HG02884 (cell line): Measurements from ENCODE around the gene GDF15.
"Not testable (repeated sequence)": the region's sequence is repeated elsewhere in the genome, so short reads cannot be mapped to it uniquely, and the experiment has no call there.

Experiments
- ATAC-seq: cut with Tn5 transposase; IDR thresholded peaks from one replicate; pipeline ENCODE4 v1.9.1; 2021; ENCODE audit warnings: mild to moderate bottlenecking, moderate library complexity; ENCODE audit not compliant: unreplicated experiment

GDF15 gene

DNA sequence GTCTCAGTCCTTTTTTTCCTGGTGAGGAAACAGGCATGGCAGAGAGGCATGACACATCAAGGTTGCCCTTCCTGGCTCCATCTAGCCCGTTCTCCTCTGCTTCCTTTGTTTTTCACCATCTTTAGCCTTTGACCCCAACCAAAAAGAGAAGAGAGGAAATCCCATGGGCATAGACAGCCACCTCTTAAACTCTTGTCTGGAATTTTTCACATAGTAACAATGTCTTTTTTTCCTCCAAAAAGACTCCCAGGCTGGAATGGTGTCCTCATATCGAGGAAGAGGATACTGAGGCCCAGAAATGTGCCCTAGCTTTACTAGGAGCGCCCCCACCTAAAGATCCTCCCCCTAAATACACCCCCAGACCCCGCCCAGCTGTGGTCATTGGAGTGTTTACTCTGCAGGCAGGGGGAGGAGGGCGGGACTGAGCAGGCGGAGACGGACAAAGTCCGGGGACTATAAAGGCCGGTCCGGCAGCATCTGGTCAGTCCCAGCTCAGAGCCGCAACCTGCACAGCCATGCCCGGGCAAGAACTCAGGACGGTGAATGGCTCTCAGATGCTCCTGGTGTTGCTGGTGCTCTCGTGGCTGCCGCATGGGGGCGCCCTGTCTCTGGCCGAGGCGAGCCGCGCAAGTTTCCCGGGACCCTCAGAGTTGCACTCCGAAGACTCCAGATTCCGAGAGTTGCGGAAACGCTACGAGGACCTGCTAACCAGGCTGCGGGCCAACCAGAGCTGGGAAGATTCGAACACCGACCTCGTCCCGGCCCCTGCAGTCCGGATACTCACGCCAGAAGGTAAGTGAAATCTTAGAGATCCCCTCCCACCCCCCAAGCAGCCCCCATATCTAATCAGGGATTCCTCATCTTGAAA, at the start of gene GDF15:
Gene GDF15, plus strand, starts transcription at position 484 of the 868 bp plus-strand sequence. Its CDS starts 32 bp downstream, at position 516.
- no peak for ATAC-seq

GRCh38 chr19:18338541-18338940, 47.4 kb upstream of the GDF15 start:
- ATAC-seq, result no peak

DNA sequence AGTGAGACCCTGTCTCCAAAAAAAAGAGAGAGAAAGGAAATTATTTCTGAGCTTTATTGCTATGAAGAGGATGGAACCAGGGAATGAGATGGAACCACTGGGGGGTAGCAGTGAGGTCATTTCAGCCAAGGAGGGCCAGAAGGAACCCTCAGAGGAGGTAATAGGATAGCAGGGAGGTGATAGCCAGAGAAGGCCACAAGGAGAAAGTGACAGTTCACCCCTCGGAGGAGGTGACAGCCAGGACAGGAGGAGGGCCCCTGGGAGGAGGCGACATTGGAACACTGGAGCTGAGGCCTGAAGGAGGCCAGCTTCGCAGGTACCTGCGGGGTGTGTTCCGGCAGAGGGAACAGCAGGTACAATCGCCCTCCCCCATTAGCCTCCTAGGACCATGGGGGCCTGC, 46.2 kb upstream of the GDF15 start:
- ATAC-seq, result no peak

DNA sequence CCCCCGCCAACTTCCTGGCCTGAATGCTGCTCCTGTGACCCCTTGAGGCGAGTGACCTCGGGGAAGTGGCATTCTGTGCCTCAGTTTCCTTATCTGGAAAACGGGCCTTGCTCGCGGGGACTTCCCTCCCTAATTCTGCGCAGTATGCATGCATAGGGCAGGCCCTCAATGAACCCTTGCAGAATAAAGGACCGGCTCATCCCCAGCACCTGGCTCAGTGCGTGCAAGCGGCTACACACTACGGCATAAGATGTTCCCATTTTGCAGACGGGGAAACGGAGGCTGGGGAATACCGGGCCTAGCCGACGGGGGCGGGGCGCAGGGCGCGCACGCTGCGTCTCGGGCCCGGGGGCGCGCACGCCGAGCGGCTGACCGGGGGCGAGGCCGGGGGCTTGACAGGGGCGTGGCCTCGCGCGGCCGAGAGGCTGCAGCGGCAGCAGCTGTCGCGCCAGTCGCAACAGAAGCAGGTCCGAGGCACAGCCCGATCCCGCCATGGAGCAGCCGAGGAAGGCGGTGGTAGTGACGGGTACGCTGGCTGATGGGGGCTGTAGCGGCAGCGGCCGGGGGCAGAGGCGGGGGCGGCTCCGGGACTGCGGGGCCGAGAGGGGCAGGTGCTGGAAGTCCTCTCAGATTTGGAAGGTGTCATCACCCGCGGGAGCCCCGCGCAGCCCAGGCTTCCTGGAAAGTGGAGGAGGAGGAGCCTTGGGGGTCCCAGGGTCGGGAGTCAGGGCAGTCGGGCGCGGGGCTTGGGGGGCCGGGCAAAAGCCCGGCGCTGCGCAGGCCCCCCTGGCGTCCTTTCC, 45.6 kb upstream of the GDF15 start, which contains the start of gene PGPEP1:
Gene PGPEP1, plus strand, starts transcription at position 409 of the 800 bp plus-strand sequence. Its CDS starts 84 bp downstream, at position 493.
- ATAC-seq, result no peak

DNA sequence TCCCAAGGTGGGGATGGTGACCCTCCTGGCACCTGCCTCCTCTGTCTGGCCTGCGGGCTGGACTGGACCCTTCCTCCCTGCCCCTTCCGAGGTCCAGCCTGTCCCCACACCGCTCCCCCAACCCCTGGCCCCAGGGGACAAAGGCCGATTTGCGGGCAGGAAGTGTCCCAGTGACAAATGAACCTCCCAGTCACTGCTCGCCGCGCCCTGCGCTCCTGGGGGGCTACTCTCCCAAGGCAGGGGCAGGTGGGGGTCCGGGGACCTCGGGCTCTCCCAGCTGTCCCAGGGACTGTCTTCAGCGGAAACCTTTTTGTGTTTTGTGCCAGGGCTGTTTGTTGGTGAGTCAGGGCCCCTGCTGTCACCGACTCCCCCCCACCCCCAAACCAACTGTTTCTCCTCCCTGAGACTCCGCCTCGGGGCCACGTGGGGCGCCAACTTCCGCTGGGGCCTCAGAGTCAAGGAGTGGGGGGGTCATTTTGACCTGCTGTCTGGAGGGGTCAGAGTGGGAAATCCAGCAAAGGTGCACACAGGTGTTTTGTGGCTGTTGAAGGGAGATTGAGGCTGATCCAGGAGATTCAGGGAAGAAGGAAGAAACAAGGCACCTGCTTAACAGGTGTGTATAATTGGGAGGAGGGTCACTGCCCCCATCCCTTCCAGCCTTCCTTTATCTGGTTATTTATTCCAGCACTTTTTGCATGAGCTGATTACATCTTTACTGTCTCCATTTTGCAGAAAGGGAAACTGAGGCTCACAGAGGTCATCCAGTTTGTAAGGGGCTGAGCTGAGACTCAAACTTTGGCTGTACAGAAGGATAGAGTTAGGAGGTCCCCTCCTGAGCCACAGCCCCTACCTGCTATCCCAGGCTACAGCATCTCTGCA, 44.7 kb upstream of the GDF15 start:
- no peak for ATAC-seq

DNA sequence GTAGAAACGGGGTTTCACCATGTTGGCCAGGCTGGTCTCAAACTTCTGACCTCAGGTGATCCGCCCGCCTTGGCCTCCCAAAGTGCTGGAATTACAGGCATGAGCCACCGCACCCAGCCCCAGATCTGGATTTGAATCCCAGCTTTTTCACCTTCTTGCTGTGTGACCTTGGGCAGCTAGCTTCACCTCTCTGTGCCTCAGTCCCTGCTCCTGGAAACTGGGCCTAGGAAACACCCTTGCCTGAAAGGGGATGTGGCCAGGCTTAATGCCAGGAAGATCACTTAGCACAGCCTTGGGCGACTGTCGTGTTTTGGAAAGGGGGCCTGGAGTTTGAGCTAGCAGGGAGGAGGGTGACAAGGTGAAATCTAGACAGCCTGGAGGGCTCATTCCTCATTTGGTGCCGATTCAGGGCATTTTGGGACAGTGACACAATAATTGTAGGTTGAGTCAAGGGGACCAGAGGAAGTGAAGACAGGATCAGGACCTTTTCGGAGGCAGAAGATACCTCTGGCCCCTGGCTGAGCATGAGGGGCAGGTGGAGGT, 43.8 kb upstream of the GDF15 start:
- no peak for ATAC-seq

GRCh38 chr19:18344582-18344950, 41.4 kb upstream of the GDF15 start:
- ATAC-seq, result no peak

GRCh38 chr19:18345296-18345695, 40.7 kb upstream of the GDF15 start:
- no peak for ATAC-seq

DNA sequence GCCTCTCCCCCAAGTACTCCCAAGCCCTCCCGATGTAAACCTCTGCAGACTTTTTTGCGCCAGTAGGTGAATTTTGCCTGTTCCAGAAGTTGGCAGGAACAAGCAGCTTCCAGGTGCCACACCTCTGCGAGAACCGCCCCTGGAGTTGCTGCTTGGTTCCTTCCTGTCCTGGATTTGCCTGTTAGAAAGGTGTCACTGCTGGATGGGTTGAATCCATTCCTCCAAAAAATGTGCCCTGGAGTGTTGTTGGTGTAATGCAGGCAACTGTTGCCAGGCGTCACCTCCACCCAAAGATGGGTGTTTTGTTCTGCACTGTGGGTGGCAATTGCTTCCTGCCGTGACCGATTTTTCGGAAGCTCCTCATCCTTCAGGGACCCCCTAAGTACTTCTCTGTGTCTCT, 39.9 kb upstream of the GDF15 start:
- no peak for ATAC-seq

GRCh38 chr19:18348171-18348570, 37.8 kb upstream of the GDF15 start:
- ATAC-seq, result no peak

- ATAC-seq, result not testable (repeated sequence)
These were observed 37.1 kb upstream of the GDF15 start for GRCh38 chr19:18348818-18349339.

DNA sequence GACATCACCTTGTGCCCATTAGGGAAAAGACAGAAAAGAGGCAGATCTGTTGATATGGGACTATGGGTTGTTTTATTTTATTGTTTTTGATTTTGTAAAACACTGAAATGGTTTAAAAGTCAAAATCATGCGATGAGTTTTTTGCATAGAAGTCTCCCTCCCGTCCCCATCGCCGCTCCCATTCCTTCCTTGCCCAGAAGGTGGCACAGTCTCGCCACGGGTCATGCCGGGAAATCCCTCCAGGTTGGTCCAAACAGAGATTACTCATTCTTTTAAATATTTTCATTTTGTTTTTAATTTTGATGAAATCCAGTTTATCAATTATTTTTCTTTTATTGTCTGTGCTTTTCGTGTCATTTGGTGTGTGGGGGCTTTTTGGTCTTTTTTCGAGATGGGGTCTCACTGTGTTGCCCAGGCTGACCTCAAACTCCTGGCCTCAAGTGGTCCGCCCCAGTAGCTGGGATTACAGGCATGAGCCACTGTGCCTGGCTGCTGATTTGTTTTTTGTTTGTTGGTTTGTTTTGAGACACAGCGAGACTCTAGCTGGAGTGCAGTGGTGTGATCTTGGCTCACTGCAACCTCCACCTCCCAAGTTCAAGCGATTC, 36.3 kb upstream of the GDF15 start:
- ATAC-seq, result no peak

DNA sequence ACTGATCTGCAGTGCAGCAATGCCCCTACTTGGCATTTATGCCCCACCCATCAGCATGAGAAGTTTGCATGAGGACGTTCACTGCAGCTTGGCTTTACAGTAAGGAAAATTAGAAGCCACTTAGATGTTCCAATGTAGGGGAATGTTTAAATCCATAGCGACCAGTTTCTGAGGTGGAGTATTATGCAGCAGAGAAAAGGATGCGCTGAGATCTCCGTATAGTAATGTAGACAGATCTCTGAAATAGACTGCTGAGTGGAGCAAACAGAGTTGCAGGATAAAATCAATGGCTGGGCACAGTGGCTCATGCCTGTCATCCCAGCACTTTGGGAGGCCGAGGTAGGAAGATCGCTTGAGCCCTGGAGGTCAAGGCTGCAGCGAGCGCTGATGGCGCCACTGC, 35.5 kb upstream of the GDF15 start:
- ATAC-seq, result no peak

- ATAC-seq, result no peak
These were observed 34.4 kb upstream of the GDF15 start for GRCh38 chr19:18351544-18351943.

GRCh38 chr19:18353378-18354005, 32.5 kb upstream of the GDF15 start:
- no peak for ATAC-seq

- ATAC-seq, result not testable (repeated sequence)
These were observed 31.2 kb upstream of the GDF15 start for GRCh38 chr19:18354743-18355142.

DNA sequence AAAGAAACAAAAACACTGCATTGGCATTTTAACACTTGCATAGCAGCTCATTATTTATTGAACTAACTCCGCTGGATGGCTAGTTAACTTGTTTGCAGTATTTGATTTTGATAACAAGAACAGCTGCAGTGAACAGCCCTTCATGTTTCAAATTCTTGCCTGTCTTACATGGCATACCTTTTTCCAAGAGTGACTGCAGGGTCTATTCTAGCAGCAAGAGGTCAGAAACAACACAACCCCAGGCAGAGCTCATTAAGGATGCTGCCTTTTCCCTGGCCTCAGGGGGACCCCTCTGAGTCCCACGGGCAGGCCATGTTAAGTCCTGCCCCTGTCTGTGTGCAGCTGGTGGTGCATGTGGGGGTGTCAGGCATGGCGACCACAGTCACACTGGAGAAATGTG, 28.9 kb upstream of the GDF15 start:
- ATAC-seq, result no peak

DNA sequence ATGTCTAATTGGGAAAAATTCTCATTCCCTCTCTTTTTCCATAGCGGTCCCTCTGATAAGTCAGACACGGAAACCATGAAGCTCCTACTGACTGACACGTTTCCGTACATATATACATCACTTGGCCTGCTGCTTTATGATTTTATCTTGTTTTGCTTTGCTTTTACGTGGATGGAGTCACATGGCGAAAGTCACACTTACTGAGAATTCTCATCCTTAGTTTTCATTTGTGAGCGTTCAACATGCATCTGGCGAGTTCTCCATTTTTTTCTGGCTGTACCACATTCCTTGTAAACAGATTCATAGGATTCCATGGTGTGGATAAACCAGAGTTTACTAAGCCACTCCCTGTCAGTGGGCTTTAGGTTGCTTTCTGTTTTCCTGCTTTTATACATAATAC, 24.3 kb upstream of the GDF15 start:
- ATAC-seq, result no peak

DNA sequence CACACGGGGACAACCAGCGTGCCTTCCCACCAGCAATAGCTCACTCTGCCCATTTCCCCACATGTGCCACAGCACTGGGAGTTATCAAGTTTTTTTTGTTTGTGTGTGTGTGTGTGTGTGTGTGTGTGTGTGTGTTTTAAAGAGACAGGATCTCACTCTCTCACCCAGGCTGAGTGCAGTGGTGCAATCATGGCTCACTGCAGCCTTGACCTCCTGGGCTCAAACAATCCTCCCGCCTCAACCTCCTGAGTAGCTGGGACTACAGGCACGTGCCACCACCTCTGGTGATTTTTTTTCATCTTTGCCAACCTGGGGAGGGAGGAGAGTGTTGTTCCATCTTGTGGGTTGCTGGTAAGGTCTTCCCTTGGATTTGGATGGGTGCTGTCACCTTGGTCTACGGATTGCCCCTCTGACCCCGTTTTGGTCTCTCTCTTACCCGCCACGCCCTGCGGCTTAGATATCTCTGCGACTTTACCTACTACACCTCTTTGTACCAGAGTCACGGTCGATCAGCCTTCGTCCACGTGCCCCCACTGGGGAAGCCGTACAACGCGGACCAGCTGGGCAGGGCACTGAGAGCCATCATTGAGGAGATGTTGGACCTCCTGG, 22.9 kb upstream of the GDF15 start:
- ATAC-seq, result no peak
